ENCODE results near the gene LIN37.

LIN37 gene

DNA sequence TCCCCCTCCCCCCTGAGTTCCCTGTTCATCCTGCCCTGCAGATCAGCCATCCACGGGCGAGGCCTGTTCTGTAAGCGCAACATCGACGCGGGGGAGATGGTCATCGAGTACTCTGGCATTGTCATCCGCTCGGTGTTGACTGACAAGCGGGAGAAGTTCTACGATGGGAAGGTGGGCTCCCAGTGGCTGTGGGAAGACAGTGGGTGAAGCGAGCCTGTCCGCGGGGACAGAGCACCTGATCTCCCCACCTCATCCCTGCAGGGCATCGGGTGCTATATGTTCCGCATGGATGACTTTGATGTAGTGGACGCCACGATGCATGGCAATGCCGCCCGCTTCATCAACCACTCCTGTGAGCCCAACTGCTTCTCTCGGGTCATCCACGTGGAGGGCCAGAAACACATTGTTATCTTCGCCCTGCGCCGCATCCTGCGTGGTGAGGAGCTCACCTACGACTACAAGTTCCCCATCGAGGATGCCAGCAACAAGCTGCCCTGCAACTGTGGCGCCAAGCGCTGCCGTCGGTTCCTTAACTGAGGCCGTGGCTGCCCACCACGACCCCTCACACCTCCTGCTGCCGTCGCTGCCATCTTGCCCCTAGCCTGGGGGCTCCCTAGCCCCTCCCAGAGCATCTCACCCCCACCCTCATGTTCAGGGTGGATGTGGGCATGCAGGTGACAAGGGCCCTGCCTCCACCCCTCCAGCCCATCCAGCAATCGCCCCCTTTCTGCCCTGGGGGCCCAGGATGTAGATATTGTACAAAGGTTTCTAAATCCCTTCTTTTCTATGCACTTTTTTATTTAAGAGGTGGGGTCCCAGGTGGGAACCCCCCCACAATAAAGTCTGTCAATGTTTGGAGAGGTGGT lies 10.1 kb upstream of the LIN37 start:
- no peak for DNase-seq

DNA sequence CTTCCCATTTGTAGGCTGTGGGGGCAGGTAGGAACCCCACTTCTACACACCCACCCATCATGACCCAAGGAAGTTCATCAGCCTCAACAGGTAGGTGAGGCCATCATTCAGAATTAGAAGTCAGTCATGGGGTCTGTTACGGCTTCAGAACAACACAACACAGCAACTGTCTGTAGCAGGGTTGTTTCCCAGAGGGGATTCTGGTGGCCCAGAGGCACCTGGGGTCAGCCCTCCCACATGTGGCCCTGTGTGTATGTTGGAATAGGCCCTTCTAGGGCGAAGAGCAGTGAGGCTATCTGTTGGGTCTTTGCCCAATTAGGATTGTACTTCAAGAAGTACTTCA lies 9.5 kb upstream of the LIN37 start:
- no peak for DNase-seq

DNA sequence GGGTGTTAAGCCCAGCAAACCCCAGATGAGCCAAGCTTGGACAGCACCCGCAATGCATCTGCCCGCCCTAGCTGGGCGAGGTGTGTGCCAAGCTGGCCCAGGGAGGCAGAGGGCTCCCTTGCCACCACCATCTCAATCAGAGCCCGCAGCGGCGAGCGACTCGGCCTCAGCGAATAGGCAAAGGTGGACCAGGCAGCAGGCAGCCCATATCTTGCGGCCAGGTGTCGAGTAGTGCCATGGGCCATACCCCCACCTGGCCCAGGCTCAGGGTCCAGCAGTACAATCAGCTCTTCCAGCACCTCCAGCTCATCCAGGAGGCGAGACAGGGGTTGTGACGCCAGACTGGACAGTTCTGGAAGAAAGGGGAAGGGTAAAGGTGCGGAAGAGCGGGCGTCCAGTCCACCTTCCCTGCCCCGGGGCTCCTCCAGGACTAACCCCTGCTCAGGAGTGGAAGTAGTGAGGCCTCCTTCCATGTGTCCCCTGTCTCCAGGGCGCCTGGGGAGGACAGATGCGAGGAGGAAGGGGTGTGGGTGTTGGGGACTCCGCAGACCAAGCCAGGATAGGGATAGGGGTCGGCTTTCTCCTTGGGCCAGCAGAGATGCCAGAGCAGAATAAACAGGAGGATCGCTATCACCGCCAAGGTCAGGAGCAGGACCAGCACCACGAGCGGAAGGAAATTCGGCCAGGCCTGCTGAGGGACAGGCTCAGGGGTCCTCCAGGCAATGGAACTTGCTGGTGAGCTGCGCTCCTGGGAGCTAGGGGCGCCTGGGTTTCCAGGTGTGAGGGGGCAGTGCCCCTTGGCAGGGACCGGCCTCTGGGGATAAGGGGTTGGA lies 8.9 kb upstream of the LIN37 start:
- DNase-seq: no peak

DNA sequence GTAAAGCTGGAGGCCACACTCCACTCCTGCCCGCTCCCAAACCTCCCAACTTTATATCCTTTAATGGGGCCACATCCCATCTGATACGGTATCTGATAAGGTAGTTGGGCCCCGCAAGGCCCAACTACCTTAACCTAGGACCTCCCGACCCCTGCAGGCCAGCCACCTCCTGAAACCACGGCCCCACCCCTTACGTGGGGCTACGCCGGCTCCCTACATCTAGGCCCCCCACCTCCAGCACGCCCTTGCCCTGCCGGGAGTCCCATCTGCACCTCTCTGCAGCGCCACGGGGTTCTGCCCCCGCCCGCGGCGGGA lies 8.3 kb upstream of the LIN37 start:
- DNase-seq: no peak

DNA sequence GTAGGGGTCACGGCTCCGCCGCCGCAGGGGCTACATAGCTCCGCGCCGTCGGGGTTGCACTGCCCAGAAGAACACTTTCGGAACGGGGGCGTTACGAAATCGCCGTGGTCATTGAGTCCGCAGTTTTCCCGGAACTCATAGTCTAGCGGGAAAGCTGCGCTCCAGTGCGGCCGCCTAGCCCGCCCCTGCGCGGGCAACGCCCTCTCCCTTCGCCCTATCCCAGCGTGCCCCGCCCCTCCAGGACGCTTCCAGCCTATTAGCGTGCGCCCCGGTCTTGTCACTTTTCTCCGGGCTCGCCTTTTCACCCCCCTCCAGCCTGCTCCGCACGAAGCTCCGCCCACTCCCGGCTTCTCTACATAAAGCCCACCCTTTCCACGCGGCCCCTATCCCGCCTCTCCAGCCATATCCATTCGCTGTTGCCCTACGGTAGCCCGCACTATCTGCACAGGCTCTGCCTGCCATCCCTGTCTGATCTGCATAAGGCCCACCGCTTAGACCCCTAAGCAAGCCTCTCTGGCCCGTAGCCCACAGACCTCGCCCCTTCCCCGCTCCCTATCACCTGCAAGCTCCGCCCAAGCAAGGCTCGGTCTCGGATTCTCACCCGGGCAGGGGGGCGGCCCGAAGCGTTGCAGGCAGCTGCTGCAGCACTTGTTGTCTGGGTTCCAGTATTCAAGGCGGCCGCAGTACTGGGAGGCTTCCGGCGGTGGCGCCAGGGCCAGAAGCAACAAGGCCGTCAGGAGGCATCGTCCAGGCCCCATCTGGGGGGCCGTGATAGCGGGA lies 7.8 kb upstream of the LIN37 start:
- peak; percentile 96 for DNase-seq

DNA sequence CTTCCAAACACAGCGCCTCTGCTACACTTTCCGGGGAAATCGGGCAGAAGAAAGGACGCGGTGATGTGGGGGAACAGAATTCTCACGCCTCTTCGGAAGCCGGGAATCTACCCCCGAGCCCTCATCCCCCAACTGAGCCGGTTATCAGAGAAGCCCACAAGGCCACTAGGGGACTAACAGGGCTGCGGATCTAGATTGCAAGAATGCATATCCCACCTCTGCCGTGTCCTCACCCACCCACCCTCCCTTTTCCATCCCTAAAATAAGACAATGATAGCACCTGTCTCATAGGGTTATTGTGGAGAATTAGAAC lies 7.2 kb upstream of the LIN37 start:
- DNase-seq: no peak

DNA sequence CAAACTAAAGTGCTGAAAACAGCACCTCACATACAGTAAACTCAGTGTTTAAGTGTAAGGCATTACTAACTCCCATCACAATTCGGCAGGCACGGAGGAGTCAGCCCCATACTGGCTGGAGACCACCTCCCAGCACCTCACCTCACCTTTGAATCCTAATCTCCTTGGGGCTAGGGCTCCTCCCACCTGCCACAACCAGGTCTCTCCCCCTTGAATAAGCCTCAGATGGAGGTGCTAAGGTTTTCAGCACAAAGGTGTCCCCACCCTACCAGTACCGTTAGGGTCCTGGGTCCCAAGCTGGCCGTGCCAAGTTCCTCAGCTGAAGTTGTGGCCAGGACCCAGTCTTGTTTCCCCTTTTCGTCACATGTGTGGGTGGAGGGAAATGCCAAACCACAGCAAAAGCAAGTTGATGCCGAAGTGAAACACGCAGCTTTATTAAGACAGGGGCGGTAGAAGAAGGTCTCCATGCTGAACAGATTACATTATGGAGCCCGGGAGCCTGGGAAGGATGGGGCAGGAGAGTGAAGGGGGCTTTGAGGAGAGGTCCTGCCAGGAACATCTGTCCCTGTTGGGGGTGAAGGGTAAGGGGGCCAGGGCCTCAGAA lies 6.2 kb upstream of the LIN37 start, which contains the start of gene IGFLR1:
Gene IGFLR1 (minus strand): TSS at position 332 of the 604 bp plus-strand sequence. CDS start 1,272 bp downstream, outside the sequence.
- DNase-seq: no peak

DNA sequence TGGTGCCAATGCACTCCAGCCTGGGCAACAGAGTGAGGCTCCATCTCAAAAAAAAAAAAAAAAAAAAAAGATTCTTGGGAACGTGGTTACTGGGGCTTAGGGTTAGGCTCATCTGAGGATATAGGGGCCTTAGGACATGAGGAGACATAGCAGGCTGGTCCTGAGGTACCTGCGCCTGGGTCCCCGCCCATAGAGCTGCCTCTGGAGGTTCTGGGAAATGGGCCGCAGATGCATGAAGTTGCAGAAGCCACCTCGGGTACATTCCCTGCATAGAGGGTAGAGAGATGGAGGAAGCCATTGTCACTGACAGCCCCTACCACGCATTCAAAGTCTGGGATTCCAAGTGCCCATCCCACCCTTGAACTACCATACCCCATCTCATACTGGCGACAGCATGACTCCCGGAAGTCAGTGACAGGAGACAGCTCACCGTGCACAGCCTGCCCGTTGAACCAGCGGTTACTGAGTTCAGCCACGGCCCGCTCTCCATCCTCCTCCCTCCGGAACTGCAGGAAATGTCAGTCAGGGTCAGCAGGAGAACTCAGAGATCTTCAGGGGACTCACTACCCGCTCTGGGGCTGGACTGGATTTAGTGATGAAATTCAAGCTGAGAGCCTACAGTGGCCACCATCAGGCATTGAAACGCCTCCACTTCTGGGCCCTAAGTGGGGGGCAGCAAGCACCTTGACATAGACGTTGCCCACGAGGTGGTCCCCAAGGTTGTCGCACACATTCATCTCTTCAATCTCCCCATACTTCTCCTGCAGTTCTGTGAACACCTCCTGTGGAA lies 4.5 kb upstream of the LIN37 start:
- DNase-seq: no peak

DNA sequence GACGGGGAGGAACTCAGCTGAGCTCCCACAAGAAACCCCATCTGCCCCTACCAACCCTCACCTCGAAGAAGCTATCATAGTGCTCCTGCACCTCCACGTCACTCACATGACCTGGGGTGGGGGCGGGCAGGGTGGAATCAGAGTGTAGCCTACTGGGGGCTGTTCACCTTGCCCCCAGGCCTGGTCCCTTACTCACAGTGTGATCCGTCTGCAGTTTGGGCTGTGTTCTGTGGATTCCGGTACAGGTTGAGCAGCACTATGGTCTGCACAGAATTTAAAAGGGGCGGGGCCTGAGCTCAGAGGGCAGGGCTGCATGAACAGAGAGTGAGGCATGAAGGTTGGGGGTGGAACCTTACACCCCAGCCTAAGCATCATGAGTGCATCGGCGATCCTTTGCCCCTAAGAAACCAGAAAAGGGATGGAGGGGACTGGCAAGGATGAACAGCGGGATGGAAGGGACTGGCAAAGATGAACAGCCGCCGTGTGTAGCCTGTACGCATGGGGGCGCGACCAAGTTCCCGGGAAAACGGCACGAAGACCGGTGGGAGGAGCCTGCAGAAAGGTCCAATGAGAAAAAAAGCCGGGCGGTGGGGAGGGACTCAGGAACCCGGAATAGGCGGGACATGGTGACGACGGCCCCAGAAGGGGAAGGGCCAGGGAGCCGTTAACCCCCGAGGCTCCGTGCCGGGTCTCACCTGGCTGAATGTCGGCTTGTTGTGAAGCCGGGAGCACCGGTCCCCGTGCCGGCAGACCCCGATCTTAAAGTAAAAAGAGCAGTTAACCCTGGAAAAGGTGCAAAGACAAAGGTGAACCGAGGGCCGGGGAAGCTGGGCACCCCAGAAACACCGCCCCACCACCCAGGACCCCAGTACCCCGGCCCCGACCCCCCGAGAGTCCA lies 3.7 kb upstream of the LIN37 start:
- peak; percentile 91 for DNase-seq

DNA sequence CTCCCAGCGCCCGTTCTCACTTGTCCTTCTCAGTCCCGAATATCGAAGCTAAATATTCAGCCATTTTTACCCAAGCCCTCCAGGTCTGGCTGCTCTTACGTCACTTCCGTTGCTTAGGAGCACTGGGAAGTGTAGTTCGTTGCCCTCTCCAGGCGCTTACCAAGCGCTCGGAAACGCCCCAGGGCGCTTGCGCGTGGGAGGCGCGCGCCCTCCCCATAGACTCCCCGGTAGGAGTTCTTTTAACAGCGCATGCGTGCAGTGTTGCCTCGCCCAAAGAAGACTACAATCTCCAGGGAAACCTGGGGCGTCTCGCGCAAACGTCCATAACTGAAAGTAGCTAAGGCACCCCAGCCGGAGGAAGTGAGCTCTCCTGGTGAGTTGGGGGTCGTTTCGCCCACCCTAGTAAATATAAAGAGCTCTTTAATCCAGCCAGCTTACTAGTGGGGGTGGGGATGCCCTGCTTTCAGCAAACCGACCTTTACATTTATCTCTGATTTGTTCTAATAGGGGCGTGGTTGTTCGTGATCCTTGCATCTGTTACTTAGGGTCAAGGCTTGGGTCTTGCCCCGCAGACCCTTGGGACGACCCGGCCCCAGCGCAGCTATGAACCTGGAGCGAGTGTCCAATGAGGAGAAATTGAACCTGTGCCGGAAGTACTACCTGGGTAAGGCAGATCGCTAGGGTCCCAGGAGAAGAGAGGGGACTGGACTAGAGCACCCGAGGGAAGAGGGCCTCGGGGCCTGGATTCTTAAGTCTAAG lies 2.9 kb upstream of the LIN37 start, which contains the start of the genes PSENEN and U2AF1L4:
Gene PSENEN (plus strand): TSS at position 324 of the 759 bp plus-strand sequence. CDS start 280 bp downstream, at position 604.
Gene U2AF1L4 (minus strand): TSS at position 91 of the 759 bp plus-strand sequence. CDS start 27 bp downstream, at position 64.
- peak; percentile 99 for DNase-seq

DNA sequence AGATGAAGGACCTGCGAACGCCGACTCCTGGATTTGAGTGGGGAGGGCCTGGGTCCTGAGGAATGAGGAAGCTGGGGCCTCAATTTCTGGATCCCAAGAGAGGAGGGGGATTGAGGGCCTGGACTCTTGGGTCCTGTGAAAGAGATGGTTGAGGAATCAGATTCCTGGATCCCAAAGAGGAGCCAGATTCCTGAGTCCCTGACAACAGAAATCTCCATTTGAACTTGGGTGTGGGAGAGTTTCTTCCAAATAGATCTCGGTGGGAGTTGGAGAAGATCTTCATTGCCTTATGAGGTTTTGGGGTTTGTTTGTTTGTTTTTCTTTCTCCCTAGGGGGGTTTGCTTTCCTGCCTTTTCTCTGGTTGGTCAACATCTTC lies 2.3 kb upstream of the LIN37 start:
- DNase-seq: no peak

DNA sequence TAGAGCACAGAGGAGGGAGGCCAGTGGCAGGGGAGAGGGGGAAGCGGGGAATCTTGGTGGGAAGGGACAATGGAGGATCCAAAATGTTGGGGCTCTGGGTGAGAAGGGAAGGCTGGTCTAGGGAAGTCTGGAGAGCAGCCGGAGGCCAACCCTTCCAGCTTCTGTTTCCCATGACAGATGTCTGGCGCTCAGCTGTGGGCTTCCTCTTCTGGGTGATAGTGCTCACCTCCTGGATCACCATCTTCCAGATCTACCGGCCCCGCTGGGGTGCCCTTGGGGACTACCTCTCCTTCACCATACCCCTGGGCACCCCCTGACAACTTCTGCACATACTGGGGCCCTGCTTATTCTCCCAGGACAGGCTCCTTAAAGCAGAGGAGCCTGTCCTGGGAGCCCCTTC lies 1.8 kb upstream of the LIN37 start:
- no peak for DNase-seq

DNA sequence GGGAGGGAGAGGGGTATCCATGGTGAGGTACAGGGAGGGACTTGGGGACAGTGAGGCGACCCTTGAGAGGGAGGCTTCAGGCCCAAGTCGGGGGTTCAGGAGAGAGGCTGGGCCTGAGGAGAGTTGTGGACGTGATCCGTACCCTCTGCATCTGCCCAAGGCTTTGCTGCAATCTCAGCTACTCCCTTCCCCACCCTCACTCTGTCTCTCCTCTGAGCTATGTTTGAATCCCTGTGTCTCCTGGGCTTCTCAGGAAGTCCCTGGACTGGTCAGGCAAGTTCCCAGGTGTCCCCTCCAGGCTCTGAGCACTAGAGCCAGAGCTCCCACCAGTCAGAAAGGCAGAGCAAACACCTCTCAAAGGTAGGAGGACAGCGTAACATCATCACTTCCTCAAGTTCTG lies 1.8 kb downstream of the LIN37 start:
- DNase-seq: no peak

DNA sequence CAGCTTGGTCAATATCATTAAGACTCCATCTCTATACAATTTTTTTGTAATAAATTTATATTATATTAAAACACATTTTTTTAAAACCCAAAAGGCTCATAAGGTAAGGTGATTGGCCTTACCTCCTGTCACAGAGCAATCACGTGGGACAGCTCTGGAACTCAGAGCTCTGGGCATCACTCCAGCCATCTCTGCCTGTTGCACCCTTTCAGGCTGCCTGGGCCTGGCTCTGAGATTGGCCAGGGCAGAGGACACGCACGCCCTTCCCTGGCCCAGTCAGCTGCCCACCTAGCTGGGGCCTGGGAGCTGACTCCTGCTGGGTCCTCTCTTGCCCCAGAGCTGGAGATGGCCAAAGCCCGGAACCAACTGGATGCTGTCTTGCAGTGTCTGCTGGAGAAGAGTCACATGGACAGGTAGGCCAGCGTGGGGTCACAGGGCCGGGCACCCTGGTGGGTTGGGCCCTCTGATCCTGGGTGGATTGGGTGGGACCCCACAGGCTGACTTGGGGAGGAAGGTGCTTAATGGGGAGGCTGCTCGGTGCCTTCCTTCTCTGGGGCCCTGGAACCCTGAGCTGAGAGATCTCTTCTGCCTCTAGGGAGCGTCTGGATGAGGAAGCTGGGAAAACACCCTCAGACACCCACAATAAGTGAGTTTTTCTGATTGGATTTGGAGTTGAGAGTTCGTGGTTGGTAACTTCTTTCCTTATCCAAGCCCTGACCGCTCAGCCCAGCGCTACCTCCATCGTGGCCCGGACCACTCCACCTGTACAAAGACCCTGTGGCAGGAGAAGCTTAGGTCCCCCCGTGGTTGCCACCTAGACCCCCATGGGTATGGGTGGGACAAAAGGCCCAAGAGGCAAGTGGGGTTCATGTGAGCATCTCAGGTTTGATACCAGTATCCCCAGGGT lies 3.7 kb downstream of the LIN37 start:
- no peak for DNase-seq

DNA sequence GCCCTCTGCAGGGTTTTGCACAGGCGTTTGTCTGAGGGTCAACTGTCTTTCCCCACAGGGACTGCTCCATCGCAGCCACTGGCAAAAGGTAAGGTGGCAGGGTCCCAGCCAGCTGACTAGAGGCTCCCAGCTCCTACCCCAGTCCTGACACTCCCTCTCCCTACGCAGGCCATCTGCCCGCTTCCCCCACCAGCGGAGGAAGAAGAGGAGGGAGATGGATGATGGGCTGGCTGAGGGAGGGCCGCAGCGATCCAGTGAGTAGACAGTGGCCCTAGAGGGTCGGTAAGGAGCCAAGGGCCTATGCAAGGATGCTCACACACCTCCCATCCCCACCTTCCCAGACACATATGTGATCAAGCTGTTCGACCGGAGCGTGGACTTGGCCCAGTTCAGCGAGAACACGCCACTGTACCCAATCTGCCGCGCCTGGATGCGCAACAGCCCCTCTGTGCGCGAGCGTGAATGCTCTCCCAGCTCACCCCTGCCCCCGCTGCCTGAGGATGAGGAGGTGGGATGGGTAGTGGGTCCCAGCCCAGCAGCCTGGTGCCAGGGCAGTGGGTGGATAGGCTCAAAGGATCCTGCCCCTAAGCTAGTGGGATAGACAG lies 4.5 kb downstream of the LIN37 start:
- no peak for DNase-seq

DNA sequence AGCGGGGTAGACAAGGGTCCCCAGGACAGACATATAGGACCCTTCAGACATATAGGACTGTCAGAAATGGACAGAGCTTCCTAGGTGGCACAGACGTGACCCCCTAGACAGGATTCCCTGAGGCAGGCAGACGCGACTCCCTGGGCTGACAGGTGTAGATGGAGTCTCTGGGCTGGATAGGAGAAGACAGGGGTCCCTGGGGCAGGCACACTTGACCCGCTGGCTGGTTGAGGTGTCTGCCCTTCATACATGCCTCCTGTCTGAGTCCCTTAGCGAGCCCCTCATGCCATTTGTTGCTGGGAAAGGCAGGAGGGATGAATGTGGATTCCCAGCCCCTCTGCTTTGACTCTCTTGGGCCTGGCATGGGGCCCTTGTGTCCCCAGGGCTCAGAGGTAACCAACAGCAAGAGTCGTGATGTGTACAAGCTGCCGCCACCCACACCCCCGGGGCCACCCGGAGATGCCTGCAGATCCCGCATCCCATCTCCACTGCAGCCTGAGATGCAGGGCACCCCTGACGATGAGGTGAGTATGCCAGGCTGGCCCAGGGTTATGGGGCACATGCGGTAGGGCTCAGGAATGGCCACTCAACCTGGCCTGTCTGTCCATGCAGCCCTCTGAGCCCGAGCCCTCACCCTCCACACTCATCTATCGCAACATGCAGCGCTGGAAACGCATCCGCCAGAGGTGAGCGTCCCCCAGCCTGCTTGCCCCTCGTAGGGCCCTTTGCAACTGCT lies 5.4 kb downstream of the LIN37 start:
- DNase-seq: no peak

DNA sequence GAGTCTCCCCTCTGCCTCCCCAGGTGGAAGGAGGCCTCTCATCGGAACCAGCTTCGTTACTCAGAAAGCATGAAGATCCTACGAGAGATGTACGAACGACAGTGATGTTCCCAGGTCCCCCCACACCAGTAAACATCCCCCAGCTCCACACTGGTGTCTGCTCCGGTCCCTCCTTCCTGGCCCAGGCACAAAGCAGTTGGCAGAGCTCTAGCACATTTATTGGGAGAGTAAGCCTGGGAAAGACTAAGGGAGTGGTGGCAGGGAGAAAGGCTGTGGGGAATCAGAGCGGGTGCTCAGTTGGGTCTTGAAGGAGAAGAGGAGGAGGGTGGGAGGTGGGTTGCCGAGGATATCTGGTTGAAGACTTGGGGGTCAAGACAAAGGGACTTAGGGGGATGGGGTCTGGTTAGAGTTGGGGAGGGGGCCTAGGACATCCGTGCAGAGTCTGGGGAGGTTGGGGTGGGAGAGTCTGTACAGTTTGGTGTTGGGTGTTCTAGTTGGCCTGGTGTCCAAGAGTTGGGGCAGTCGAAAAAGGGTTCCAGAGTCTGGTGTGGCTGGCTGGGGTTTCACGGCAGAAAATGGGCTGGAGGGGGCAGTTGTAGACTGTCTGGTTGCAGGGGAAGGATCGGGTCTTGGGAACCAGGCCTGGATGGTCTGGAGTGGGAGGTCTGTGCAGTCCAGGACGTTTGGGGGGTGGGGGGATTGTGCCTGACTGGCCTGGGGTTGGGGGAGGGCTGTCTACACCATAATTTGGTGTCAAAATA lies 6.2 kb downstream of the LIN37 start:
- no peak for DNase-seq
